Epithelial cell of prostate (primary cell): Measurements from ENCODE around the gene CCDC33.

Experiments
- DNase-seq: peaks from one replicate; pipeline ENCODE4 v3.0.0-alpha.2; 2011; ENCODE audit warnings: low read depth, low spot score
- H3K27ac ChIP-seq: fragments of 450-650 bp; 2 replicates; pipeline ENCODE4 v1.5.1; 2017; ENCODE audit warnings: mild to moderate bottlenecking

The CCDC33 gene

DNA sequence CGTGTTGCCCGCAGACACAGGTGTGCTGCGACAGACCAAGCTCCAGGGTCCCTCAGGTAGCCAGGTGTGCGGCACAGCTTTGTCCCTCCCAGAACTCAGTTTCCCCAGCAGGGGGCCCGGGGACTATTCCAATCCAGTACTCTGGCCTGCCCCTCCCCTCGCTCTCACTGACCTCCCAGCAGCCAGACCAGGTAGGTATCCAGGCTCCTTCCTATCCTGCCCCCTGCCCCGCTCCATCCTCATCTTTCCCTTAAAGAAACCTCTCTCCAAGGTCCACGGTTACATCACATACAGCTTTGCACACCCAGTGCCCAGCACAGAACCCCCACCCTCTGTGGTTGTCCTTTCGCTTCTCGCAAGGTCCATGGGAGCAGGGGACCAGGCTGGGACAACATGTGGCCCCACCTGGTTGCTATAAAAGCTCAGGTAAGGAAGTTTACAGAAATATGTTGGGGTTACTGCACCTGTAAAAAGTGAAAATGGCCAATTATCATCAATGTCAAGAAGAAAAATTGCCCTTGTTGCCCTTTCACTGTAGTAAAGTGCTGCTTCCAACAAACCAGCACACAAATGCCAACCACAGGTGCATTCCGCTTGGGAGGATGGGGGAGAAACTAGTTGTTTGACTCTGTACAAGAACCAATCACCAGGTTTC, 138.6 kb downstream of the CCDC33 start:
- H3K27ac ChIP-seq = no peak overlapping the region

DNA sequence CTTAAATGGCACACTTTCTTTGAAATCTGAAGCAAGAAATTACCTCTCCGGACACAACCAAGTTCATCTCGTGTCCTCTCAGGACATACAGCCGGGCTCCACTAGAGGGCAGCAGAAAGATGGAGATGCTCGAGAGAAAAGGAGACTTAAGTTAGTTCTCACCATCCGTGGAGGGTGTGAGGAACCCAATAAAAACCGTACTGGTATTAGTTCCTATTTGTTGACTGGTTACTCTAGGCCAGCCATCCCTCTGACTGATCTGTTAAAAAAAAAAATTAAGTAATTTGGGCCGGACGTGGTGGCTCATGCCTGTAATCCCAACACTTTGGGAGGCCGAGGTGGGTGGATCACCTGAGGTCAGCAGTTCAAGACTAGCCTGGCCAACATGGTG, 139.2 kb downstream of the CCDC33 start:
- no peak overlapping the region for H3K27ac ChIP-seq
- no peak for DNase-seq

More for the DNA sequence above, 138.6 kb downstream of the CCDC33 start:
- no peak for DNase-seq

DNA sequence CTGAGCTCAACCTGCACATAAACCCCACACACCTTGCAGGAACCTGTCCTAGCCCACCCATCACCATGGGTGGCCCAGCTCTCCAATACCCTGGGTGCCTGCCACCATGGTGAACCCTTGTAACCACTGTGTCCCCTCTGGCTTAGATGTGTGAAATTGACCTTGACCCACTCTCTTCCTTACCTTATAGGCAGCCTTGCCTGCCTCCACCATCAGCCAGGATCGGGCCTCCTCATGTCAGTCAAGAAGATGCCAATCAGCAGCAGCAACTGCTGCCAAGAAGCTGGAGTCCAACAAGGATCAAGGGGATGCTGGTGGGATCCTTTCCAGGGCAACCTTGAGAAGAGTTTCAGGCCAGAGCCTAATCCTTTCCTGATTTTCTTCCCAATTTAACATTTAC, 140.1 kb downstream of the CCDC33 start:
- no peak overlapping the region for H3K27ac ChIP-seq
- no peak for DNase-seq

DNA sequence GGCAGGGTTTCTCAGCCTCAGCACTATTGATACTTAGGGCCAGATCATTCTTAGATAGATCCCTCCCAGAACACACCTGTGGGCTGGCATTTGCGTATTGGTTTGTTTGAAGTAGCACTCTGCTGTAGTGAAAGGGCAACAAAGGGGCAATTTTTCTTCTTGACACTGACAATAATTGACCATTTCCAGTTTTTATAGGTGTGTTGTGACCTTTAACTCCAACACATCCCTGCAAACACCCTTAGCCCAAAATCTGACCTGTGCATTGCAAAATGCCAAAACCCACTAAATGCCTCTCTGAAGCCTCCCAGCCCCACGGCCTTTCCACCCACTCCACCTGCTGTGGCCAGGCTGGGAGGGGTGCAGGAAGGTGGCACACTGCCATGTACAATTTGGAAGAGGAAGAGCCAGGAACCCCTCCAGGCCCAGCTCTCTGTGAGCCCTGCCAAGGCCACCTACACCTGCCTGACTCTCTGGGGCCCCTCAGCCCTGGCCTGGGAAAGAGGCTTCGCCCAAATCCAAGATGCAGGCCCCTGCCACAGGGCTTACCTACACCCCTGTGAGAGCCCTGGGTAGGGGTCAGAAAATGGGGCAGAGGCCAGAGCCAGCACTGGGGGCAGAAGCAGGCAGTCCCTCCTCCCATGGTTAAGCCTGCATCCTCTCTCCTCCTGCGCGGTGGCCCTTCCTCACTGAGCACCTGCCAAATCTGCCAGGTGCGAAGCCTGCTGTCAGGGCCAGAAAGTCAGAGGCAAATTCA, 140.9 kb downstream of the CCDC33 start:
- no peak overlapping the region for H3K27ac ChIP-seq
- no peak for DNase-seq

DNA sequence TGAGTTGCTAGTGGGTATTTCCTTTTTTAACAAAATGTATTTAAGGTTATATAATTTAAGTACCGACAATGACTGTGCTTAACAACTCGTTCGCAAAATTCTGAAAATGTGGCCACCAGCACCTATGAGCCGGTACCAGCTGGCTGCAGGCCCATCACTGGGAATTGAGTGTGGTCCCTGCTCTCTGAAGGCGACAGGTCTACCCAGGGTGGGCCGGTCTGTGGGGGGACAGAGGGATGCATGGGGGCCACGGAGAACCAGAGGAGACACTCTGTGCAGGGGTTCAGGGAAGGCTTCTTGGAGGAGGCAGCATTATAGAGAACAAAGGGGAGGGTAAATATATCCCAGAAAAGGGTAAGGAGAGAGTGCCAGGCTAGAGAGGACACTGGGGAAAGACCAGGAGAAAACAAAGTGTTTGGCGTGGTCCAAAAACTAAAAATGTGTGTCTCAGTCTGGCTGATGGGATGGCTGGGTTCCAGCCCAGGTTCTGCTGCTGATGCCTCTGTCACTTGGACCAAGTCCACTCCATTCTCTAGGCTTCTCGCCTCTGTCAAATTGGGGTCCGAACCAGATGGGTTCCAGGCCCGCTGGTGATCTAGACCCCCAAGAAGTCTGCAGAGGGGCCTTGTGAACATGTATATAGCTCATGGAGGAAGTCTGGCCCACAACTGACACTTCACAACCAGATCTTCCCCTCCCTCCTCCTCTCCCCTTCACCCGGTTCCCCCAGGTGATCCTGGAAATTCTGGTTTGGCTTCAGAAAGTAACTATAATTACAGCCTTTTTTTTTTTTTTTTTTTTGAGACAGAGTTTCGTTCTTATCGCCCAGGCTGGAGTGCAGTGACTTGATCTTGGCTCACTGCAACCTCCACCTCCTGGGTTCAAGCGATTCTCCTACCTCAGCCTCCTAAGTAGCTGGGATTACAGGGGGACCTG, 142.0 kb downstream of the CCDC33 start:
- H3K27ac ChIP-seq = peak overlapping the region; percentile 12
- DNase-seq = no peak

DNA sequence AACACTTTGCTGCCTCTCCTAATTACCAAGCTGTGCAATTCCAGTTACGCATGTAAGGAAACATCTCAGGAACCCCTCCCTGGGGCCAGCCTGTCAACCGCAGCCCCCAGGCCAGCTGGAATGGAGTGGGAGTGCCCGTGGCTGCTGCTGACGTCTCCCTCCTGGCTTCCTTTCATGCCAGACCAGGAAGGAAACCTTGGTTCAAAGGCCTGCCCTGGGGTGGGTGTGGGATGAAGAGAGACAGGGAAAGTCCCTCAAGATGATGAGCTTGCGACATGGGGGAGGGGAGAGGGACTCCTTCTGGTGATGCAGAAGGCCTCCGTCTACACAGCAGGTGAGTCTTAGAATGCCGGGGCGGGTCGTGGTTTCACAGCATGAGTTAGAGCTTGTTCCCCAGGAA, 142.7 kb downstream of the CCDC33 start:
- H3K27ac ChIP-seq = peak overlapping the region; percentile 12
- peak; percentile 75 for DNase-seq

DNA sequence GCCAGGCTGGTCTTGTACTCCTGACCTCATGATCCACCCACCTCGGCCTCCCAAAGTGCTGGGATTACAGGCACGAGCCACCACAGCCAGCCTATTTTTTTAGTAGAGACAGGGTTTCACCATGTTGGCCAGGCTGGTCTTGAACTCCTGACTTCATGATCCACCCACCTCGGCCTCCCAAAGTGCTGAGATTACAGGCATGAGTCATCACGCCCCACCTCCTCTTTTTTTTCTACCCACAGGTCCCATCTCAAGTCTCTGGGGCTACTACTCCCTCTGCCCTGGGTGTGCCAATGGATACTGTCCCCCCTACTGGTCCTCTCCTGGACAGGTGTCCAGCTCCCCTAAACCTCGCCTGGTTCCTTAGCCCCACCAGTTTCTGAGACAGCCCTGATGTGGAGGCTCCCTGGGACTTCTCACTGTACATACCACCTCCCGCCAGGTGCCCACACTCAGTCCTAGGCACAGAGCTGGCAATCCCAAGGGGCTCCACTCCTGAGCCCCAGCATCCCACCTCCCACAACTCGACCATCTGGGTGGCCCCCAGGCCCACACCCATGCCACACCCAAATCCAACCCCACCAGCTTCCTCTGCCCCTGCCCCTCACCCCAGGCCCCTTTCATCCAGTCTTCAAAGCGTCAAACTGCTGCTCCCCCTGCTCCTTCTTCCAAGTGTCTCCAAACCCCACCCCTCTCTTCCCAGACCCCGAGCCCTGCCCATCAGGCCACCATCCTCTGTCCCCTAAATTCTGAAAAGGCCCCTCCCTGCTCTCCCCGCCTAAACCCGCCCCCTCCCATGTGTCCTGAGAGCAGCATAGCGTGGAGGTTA, 144.4 kb downstream of the CCDC33 start:
- no peak overlapping the region for H3K27ac ChIP-seq
- no peak for DNase-seq

DNA sequence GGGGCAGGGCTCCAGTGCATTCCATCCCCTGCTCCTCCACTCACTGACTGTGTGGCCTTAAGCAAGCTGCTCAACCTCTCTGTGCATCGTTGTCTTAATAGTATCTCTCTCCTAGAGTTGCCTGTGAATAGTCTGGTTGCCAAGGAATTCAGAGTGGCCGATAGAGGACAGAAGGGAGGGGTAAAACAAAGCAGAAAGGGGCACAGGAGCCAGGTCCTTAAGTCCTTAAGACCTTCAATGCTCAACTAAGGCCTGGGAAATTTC, 145.0 kb downstream of the CCDC33 start:
- H3K27ac ChIP-seq = no peak overlapping the region
- no peak for DNase-seq

DNA sequence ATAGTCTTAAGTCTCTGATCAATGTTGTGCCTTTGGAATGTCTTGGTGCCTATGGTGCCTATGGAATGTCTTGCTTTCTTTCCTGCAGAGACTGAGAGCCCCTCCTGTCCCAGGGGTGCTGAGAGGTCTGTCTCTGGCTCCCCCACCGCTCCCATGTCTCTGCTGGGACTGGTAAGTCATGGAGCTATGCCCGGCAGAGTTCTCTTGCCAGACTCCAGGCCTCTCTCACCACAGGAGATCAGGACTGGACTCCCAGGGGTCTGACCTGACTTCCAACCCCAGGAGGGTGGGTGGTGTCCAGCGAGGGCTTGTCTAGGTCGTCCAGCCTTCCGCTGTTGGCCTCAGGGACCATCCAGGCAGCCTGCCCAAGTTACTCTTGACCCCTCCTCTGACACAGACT, 145.4 kb downstream of the CCDC33 start:
- peak overlapping the region; percentile 100 for H3K27ac ChIP-seq
- DNase-seq = no peak

DNA sequence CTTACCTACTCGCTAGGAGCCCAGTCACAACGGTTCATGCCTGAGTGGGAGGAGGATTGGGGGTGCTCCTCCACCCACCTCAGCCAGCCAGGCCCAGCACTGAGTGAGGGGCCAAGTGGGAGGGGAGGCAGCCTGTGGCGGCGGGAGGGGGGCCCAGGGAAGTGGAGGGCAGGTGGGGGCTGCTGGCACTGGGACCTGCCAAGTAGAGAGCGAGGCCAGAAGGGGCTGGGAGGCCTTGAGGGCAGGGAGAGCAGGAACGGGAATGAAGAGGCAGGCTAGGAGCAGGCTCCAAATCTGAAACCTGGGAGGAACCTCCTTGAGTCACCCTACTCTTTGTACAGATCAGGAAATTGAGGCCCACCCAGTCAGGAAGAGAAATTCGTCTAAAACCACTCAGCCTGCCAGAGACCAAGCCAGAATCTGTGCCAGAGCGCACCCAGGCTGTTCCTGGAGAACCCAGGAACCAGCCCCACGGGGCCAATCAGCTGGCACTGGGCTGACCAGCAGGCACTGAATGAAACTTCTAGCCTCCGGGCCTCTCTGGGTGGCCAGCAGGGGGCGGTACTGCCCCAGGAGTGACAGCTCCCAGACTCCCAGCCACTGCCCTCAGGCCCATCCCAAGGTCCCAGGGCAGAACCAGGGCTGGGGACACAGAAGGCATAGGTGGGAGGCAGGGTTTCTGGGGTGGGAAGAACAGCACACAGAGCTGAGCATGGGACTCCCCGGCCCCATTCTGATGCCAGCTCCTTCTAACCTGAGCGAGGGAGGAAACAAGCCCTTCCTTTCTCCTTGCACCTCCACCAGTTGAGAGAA, 146.1 kb downstream of the CCDC33 start:
- H3K27ac ChIP-seq = peak overlapping the region; percentile 100
- peak; percentile 73 for DNase-seq

DNA sequence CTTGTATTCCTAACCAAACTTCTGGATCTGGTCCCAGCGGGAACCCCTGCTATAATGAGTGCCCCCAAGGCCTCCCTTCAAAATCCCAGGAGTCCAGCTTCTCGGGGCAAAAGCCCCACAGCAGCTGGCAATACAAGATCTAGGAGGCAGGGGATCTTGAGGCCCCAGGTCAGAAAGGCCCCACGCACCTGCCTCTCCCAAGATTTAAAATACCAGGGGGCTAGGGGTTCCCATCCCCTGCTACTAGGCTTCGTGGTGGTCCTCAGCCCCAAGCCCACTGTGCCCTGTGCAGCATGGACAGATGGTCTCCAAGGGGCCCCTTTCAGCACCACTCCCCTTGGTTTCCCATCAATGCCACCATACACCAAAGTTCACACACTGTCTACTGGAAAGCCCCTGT, 147.2 kb downstream of the CCDC33 start:
- peak overlapping the region; percentile 100 for H3K27ac ChIP-seq
- no peak for DNase-seq

DNA sequence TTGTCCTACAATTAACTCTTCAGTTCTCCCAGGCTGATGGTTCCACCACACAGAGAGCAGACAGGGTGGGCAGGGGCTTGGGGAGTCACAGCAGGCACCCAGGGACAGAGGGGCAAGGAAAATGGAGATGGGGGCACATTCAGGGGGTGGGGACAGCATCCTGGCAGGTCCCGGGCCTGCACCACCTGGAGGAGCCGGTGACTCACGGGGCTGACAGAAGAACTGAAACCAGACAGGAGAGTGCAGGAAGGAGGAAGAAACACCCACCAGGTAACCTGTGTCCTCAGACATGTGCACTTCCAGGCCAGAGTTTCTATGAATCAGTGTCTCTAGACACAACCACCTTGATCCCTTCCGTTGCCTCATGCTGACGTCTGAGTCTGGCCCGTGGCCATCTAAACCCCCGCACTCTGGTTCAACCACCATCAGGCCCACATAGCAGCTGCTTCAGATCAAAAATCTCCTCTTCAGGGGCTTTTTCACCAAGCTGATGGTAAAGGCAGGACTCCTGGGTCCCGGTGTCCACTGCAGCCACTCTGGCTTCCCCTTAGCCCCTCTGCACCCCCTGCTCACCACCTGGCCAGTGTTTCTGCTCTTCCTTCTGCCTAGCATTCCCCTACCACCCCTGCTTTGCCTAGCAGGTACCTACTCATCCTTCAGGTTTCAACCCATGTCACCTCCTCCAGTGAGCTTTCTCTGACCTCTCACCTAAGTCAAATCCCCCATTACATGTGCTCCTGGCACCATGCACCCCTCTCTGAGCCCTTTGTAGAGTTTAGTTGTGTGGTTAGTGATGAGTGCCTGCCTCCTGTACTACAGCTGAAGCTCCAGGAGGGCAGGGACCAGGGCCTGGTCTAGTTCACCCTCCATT, 147.8 kb downstream of the CCDC33 start:
- DNase-seq = peak; percentile 99
- H3K27ac ChIP-seq = peak overlapping the region; percentile 100

DNA sequence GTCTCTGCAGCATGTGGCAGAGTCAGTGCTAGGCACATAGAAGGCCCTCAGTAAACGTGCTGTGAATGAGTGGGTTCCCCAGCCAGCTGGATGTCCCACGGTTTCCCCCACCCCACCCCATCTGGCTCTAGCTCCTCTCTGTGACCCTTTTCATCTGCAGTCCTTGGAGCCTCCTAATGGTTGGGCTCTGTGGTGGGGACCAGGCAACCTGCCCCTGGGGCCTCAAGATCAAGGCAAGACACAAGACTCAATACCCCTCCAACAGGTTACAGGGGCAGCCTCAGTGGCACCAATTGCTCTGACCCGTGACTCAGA, 148.4 kb downstream of the CCDC33 start:
- peak overlapping the region; percentile 100 for H3K27ac ChIP-seq
- no peak for DNase-seq

DNA sequence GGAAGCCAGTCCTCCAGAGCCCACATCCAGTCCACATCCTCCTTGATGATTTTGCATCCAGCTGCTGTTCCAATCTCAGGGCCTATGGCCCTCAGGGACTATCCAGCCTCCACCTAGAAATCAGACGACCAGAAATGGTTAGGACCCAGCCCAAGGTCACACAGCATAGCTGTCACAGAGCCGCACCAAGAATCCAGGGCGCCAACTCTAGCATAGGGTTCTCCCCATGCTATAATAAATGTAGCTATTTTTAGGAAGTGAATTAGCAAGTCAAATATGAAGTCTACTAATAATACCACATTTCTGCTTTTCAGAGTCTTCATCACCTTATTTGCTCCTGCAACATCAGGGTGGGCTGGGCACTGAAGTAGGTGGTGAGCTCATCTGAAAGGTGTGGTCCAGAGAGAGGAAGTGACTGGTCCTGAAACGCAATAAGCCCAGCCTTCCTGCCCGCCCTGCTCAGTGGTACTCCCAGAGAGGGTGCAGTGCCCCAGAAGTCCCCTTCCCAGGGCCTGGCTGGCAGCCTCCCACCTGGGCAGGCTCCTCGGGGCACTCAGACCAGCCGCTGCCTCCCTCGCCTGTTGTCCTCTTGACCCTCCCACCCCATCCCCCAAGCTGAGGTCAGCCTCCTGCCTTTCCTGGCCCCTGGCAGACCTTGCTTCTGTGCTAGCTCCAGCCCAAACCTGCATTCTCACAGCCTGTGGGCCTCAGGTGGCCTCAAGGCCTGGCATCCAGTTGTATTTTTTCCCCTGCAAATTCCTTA, 148.9 kb downstream of the CCDC33 start:
- DNase-seq = peak; percentile 97
- peak overlapping the region; percentile 100 for H3K27ac ChIP-seq

DNA sequence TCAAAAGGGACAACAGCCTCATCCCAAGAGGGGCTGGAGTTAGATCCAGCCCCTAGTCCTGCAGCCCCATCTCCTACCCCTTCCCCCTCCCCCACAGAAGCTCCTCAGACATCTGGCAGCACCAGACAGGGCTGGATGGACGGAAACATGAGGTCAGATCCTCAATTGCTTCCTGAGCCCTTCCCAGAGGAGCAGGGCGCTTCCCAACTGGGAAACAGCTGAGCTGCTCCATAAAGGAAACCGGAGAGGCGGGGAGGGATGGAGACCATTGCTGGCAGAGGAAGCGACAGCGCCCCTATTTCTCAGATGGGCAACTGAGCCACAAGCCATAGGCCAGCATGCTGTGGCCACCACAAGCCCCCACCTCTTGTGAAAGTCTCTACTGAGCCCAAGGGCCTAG, 149.6 kb downstream of the CCDC33 start:
- DNase-seq = no peak
- H3K27ac ChIP-seq = peak overlapping the region; percentile 100
